Stimulated activated CD8-positive, alpha-beta memory T cell treated with anti-CD3 and anti-CD28 coated beads, Interleukin-15, amount 100 ng/mL, for 1 hour (primary cell): ENCODE results near the gene TAC4.
A peak's percentile ranks its signal among the peaks of the same experiment; 100 is the strongest.

Experiments
- DNase-seq: peaks from one replicate; pipeline ENCODE4 v3.0.0-alpha.2; 2020; ENCODE audit warnings: low read depth

The TAC4 gene

DNA sequence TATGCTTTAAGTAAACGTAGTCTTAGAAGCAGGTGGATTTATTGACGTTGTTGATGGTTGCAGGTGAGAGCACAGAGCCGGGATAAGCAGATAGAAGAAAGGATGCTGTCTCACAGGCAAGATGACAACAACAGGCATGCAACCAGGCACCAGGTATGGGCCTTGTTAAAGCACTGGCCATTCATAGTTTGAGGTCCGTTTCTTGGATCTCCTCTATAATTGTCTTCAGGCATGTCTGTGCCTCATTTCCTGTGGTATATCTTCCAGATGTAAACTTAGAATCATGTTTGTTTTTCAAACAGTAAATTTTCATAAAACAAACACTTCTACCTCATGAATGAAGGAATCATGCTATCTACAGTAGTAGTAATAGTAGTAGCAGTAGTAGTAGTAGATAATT is 38.8 kb downstream of the TAC4 start:
- DNase-seq = no peak

DNA sequence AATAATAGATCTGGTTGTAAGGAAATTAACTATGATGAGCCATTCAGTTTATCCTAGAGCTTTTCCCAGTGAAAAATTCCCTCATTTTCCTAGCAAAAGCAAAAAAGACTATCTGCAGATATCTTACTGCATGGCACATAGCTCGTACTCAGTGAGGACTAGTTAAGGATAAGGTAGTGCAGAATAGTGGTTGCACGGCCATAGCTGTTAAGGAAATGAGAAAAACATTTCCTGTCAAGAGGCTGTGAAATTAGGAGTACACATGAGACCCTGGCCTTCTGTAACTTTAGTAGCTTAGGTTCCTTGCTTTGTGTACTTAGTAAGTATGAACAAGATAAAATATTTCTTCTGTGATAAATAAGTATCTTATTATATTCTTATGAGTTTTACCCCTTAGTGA is 49.1 kb downstream of the TAC4 start:
- DNase-seq = no peak

DNA sequence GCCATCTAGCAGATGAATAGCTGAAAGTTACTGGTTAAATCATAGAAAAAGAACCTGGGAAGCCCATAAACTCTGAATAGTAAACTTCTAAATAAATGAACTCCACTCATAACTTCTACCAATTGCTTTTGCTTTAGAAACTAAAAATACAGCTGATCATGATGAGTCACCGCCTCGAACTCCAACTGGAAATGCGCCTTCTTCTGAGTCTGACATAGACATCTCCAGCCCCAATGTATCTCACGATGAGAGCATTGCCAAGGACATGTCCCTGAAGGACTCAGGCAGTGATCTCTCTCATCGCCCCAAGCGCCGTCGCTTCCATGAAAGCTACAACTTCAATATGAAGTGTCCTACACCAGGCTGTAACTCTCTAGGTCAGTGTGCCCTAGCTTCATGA is 49.7 kb downstream of the TAC4 start:
- no peak for DNase-seq

DNA sequence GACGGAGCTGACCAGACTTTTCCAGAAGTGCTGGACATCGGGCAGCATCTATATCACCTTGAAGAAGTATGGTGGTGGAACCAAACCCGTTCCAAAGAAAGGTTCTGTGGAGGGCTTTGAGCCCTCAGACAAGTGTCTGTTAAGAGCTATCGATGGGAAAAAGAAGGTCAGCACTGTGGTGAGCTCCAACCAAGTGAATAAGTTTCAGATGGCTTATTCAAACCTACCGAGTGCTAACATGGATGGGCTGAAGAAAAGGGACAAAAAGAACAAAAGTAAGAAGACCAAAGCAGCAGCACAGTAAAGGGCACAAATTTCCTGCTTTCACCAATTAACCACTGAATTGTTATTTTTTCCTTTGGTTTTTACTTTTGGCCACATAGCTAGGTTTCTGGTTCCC is 52.5 kb downstream of the TAC4 start:
- no peak for DNase-seq

DNA sequence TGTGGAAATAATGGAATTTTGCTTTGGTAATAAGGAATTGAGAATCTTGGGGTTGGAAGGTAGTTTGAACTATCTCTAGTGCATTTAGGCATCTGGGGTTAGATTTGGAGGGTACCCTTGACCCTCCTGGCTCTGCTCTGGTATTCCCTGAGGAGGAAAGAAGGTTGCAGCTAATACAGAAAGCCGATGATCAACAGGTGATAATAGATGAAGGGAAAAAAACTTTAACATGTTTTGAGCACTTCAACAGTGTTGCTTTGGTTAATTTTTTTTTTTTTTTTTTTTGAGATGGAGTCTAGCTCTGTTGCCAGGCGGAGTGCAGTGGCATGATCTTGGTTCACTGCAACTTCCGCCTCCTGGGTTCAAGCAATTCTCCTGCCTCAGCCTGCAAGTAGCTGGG is 54.6 kb downstream of the TAC4 start:
- no peak for DNase-seq

DNA sequence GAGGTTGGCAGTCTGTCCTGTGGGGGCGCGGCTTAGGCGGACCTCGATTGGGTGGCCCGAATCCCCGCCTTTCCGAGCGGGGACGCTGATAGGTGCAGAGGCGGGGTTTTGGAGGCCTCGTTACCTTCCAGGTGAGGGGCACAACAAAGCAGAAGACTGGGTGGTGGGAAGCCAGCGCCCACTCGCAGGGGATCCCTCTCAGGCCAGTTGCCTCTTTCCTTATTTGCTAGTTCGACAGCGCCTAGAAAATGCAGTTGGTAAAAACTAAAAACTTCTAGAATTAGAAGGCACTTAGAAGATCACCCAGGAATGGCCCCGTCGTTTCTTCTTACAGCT is 58.7 kb downstream of the TAC4 start:
- DNase-seq = no peak

DNA sequence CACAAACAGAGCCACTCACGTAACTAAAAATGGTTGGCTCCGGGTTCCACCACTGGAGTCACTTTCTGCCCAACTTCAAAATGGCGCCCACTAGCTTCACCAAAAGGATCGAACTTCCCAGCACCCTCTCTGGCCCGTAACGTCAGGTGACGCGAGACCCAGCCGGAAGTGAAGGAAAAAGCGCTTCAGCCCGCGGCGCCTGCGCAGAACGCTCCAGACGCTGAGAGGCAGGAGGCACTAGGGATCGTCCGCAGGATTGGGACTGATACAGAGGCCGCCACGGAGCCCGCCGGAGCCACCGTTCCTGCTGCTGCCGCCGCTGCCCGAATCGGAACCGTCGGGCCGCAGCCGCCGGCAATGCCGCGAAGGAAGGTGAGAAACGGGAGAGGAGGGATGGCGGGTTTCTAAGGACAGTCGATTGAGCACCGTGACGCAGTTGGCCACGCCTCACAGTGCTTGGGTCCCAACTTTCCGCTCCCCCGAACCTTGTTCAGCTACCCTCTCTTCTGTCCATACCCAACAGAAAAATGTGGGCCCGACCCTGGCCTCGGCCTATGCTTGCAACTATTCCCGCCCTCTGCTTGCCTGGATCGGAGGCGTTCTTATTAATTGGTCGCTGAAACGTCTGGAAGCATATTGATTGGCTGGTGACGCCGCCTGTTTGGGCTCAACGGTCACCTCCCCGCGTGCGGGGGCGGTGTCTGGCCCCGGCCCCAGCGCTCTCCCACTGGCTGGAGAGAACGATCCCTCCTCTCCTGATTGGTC is 59.2 kb downstream of the TAC4 start, which contains the start of gene KAT7:
KAT7 (plus strand) TSS at position 204 of the 765 bp plus-strand sequence; CDS start at position 358, 154 bp downstream.
- peak; percentile 93 for DNase-seq
